NCI-H1417 (cell line): ENCODE results near the gene MAK.

ENCODE experiments used
- DNase-seq, 3 experiments: peaks; one replicate each; lab custom pipeline; 2025; lab: John Stamatoyannopoulos, UW

MAK gene

DNA sequence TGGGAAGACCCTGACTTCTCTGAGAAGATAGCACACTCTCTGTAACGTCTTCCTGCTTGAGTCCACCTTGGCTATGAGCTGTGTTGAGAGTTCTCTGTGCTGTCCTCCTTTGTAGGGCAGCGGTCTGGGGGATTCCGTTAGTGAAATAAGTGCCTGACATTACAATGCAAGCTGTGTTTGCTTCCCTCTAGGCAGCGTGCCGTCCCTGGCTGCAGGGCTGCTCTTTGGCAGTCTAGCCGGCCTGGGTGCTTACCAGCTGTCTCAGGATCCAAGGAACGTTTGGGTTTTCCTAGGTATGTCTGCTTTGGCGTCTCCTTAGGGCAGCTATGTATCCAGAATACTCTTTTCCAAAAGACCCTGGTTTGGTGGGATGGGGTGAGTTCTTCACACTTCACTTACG, 112.6 kb downstream of the MAK start:
- no peak for DNase-seq

DNA sequence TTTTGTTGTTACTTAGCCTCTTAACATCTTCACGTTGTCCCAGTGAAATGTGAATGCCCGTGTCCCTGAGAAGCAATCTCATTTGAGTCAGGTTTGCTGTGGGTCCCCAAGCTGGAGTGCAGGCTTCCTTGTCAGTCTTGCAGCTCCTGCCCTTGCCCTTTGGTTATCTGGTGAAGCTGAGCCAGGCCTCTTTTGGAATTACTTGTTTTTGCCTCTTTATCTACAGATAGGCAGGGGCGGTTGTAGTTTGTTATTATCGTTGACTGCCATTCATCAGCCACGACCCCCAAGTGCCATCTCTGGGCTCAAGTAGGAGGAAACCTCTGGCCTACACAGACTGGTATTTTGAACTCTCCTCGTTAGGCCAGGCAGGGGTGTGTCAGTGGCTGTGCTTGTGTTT, 113.3 kb downstream of the MAK start:
- DNase-seq: no peak

DNA sequence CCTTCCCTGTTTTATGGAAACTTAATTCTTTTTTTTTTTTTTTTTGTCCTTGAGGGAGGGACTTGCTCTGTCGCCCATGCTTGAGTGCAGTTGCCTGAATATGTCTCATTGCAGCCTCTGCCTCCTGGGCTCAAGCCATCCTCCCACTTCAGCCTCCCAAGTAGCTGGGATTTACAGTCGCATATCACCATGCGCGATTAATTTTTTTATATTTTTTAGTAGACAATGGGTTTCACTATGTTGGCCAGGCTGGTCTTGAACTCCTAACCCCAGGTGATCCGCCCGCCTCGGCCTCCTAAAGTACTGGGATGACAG, 114.8 kb downstream of the MAK start:
- peak in 1 of 3 experiments; percentile 26 for DNase-seq

DNA sequence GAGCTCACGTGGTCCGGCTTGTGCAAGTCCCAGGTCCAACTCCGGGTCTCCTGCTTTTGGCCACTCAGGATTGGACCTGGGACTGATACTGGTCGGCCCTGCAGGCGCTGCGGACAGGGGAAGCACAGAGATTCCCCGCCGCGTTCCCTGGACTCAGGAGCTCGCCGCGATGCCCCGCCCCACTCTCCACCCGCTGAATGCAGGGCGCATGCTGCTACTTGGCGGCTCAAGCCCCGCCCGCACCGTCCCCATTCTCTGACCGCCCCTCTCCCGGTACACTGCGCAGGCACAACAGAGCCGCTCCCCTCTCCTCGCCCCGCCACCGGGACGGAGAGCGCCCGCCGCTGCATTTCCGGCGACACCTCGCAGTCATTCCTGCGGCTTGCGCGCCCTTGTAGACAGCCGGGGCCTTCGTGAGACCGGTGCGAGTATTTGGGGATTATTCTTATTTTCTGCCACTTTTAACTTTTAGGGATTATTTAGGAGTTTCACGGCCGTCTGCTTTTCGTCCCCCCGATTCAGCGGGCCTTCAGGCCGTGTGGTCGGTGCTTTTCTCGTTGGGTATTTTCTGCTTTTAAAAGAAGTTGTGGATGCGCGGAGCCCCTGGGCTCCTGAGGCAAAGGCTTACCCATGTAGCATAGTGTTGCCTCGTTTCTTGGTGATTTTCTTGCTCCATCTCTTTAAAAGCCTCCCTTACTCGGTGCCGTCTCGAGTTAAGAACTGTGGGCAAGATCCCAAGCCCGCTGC, 115.3 kb downstream of the MAK start, which contains the start of gene TMEM14C:
Gene TMEM14C (plus strand): TSS at position 251 of the 747 bp plus-strand sequence. CDS start 1,544 bp downstream, outside the sequence.
- peak; percentile 96 to 97 (median 97) for DNase-seq

DNA sequence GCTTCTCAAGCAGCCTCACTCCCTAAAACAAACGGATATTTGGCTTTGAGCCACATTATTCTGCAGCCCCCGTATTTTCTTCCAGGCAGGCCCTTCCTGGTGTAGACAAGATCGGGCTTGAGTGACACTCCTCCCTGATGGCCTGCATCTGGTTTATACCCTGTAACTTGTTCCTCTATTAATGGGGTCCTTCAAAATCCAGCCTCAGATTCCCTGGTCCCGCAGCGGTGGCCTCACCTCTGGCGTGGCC, 115.8 kb downstream of the MAK start:
- no peak for DNase-seq

DNA sequence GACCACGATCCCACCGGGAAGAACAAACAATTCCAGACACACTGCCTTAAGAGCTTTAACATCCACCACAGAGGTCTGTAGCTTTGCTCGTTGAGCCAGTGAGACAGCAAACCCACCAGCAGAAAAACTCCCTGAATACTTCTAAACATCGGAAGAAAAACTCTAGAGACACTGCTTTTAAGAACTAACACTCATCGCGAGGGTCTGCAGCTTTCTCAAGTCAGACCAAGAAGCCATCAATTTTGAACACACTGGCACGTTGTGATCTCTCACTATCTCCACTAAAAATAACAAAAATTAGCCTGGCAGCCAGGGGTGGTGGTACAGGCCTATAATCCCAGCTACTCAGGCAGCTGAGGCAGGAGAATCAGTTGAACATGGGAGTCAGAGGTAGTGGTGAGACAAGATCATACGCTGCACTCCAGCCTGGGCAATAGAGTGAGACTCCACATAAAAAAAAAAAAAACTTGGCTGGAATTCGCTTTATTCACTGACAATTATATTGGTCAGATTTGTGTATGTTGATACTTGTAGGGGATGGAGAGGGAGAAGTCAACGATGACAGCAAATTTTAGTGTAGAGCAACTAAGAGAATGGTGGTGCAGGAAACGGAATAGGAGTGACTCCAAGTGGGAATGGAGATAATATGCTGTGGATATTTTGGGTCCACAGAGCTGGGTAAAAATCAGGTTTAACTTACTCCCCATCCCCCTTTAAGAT, 116.3 kb downstream of the MAK start:
- DNase-seq: peak in 1 of 3 experiments; percentile 31

DNA sequence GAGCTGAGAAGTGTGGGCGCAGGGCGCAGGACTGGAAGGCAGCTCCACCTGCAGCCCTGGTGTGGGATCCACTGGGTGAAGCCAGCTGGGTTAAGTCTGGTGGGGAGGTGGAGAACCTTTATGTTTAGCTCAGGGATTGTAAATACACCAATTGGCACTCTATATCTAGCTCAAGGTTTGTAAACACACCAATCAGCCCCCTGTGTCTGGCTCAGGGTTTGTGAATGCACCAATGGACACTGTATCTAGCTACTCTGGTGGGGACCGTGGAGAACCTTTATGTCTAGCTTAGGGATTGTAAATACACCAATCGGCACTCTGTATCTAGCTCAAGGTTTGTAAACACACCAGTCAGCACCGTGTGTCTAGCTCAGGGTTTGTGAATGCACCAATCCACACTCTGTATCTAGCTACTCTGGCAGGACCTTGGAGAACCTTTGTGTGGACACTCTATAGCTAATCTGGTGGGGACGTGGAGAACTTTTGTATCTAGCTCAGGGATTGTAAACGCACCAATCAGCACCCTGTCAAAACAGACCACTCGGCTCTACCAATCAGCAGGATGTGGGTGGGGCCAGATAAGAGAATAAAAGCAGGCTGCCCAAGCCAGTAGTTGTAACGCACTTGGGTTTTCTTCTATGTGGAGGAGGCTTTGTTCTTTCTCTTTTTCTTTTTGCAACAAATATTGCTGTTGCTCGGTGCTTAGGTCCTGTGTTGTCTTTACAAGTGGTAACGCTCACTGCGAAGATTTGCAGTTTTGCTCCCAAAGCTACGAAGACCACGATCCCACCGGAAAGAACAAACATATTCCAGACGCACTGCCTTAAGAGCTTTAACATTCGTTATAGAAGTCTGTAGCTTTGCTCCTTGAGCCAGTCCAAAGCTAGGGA, 117.1 kb downstream of the MAK start:
- peak in 1 of 3 experiments; percentile 34 for DNase-seq

DNA sequence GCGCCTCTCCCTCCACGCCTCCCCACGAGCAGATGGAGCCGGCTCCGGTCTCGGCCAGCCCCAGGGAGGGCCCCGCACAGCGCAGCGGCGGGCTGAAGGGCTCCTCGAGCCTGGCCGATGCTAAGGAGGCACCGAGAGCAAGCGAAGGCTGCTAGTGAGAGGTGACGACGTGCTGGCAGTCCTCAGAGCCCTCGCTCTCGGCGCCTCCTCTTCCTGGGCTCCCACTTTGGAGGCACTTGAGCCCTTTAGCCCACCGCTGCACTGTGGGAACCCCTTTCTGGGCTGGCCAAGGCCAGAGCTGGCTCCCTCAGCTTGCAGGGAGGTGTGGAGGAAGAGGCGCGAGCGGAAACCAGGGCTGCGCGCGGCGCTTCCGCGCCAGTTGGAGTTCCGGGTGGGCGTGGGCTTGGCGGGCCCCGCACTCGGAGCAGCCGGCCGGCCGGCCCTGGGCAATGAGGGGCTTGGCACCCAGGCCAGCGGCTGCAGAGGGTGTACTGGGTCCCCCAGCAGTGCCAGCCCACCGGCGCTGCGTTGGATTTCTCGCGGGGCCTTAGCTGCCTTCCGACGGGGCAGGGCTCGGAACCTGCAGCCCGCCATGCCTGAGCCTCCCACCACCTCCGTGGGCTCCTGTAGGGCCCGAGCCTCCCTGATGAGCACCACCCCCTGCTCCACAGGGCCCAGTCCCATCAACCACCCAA, 117.9 kb downstream of the MAK start:
- peak; percentile 41 to 47 (median 42) for DNase-seq

DNA sequence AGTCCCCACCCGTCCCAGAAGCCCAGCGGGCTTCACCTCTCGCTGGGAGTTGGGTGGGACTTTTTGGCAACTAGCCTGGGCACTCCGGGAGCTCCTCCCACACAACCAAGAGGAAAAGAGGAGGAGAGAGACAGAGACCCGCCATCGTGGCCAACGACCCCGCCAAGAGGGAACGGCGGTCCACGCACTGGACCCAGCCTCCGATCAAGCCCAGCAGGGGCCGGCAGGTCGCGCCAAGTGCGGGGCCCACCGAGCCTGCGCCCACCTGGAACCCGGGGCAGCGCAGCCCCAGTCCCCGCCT, 118.4 kb downstream of the MAK start:
- DNase-seq: peak in 1 of 3 experiments; percentile 29

DNA sequence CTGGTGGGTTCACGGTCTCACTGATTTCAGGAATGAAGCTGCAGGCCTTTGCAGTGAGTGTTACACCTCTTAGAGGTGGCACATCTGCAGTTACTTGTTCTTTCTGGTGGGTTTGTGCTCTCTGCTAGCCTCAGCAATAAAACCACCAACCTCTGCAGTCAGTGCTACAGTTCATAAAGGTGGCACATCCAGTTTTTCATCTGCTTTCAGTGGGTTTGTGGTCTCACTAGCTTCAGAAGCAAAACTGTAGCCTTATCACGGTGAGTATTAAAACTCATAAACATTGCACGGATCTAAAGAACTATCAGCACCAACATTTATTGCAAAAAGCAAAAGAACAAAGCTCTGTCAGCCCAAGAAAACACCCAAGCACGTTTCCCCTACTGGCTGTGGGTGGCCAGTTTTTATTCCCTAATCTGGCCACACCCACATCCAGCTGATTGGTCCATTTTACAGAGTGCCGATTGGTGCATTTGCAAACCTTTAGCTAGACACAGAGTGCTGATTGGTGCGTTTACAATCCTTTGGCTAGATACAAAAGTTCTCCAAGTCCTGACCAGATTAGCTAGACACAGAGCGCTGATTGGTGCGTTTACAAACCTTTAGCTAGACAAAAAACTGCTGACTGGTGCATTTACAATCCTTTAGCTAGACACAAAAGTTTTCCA, 118.9 kb downstream of the MAK start:
- DNase-seq: peak in 1 of 3 experiments; percentile 17

DNA sequence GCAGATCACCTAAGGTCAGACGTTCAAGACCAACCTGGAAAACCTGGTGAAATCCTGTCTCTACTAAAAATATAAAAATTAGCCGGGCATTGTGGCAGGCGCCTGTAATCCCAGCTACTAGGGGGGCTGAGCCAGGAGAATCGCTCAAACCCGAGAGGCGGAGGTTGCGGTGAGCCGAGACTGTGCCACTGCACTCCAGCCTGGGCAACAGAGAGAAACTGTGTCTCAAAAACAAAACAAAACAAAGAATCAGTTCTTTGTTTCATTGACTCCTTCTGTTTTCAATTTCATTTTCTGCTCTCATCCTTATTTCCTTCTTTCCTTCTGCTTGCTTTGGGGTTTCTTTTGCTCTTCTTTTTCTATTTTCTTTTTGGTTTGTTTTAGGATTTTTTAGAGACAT, 124.4 kb downstream of the MAK start:
- DNase-seq: no peak
